HCT116 (cell line): ENCODE measurements around the gene FRMPD4. TPM values are rescaled to one million over a fixed set of nuclear protein-coding genes. Genes with fewer than 3 reads are reported as not detected.

ENCODE experiments used
- ATAC-seq: fragments of 200-7000 bp; cut with Tn5 transposase; 2 replicates; pipeline ENCODE4 v1.9.1; 2020; ENCODE audit warnings: mild to moderate bottlenecking, moderate library complexity
- BruUV-seq: library from RNA; stranded (reverse); fragments of 400-500 nt; replicated peaks from 2 replicates; lab custom pipeline; 2021; lab: Mats Ljungman, UMichigan
- CTCF ChIA-PET: fragments of 300-600 bp; sonication (Branson Sonifier 250); formaldehyde crosslinking; loops from one replicate; lab custom pipeline; 2021; ENCODE audit warnings: antibody characterized with exemption; lab: Charles Lee
- POLR2A ChIA-PET: fragments of 300-600, 350-600 bp; sonication (Branson Sonifier 250); formaldehyde crosslinking; loops from one replicate; lab custom pipeline; 2021; ENCODE audit warnings: antibody characterized with exemption; lab: Charles Lee
- RAD21 ChIA-PET, 2 experiments: fragments of 300-600 bp; sonication (Branson Sonifier 250); formaldehyde crosslinking; loops; one replicate each; lab custom pipeline; 2023; ENCODE audit warnings: low total read pairs in 2 of 2; ENCODE audit not compliant: uncharacterized antibody in 2 of 2, unreplicated experiment in 2 of 2, low non-redundant PET in 1 of 2; lab: Charles Lee
- DNase-seq: peaks from one replicate; pipeline ENCODE4 v3.0.0-alpha.2; 2010; ENCODE audit warnings: low read depth, low spot score
- H2AFZ ChIP-seq: fragments of 200-600 bp; shearing (Covaris generic), sonication (generic); 2 replicates; pipeline ENCODE4 v1.6.1; 2017; ENCODE audit warnings: low read depth, mixed run types, mixed read lengths, antibody characterized with exemption, low read length; ENCODE audit not compliant: poor library complexity, severe bottlenecking
- H3K27ac ChIP-seq: 2 replicates; pipeline ENCODE4 v1.5.1; 2012; ENCODE audit warnings: low read depth, low read length
- H3K27me3 ChIP-seq: fragments of 200-600 bp; sonication (generic); 2 replicates; pipeline ENCODE4 v1.6.1; 2016; ENCODE audit warnings: mixed run types, low read length, mixed read lengths; ENCODE audit not compliant: insufficient read depth
- H3K36me3 ChIP-seq, 2 experiments: fragments of 200-500 bp in 1 of 2; fragments of 200-600 bp in 1 of 2; sonication (Bioruptor generic) in 1 of 2; sonication (generic) in 1 of 2; 2 replicates each; pipeline versions ENCODE4 v1.5.1 to v1.6.1; 2014 to 2016; ENCODE audit warnings: low read length in 2 of 2, inconsistent platforms in 1 of 2, mixed read lengths in 1 of 2, mixed run types in 1 of 2; ENCODE audit not compliant: insufficient read depth in 2 of 2, control insufficient read depth in 1 of 2
- H3K4me1 ChIP-seq, 2 experiments: fragments of 200-600 bp in 1 of 2; sonication (generic) in 1 of 2; 2 replicates each; pipeline versions ENCODE4 v1.5.1 to v1.6.1; 2012 to 2017; ENCODE audit warnings: low read length in 2 of 2, inconsistent platforms in 1 of 2, mild to moderate bottlenecking in 1 of 2, mixed read lengths in 1 of 2, mixed run types in 1 of 2, moderate library complexity in 1 of 2; ENCODE audit not compliant: insufficient read depth in 2 of 2, control insufficient read depth in 1 of 2
- H3K4me2 ChIP-seq: fragments of 200-600 bp; sonication (generic); 2 replicates; pipeline ENCODE4 v1.6.1; 2017; ENCODE audit warnings: mixed run types, low read length, mixed read lengths
- H3K4me3 ChIP-seq, 2 experiments: fragments of 200-600 bp in 1 of 2; sonication (generic) in 1 of 2; replicated peaks in 1 of 2; 2 replicates each; pipeline ENCODE4 v1.5.1; 2011 to 2016; ENCODE audit warnings: low read length in 2 of 2, control low read depth in 1 of 2, low read depth in 1 of 2, mild to moderate bottlenecking in 1 of 2, mixed read lengths in 1 of 2, mixed run types in 1 of 2
- H3K79me2 ChIP-seq: fragments of 200-600 bp; sonication (generic); 2 replicates; pipeline ENCODE4 v1.6.1; 2017; ENCODE audit warnings: mild to moderate bottlenecking, mixed run types, low read length, moderate library complexity, mixed read lengths; ENCODE audit not compliant: insufficient read depth
- H3K9ac ChIP-seq: fragments of 200-600 bp; sonication (generic); 2 replicates; pipeline ENCODE4 v1.6.1; 2016; ENCODE audit warnings: low read length, mixed read lengths
- H3K9me2 ChIP-seq: fragments of 200-600 bp; sonication (generic), shearing (Covaris generic); 2 replicates; pipeline ENCODE4 v1.6.1; 2017; ENCODE audit warnings: mixed run types, mild to moderate bottlenecking, moderate library complexity; ENCODE audit not compliant: insufficient read depth
- H3K9me3 ChIP-seq, 2 experiments: fragments of 200-500 bp in 1 of 2; fragments of 200-600 bp in 1 of 2; sonication (Bioruptor generic) in 1 of 2; sonication (generic) in 1 of 2; 2 replicates each; pipeline ENCODE4 v1.6.1; 2014 to 2017; ENCODE audit warnings: low read length in 2 of 2, mixed read lengths in 2 of 2, inconsistent platforms in 1 of 2, low read depth in 1 of 2, mild to moderate bottlenecking in 1 of 2, mixed run types in 1 of 2, moderate library complexity in 1 of 2; ENCODE audit not compliant: control insufficient read depth in 1 of 2, insufficient read depth in 1 of 2
- H4K20me1 ChIP-seq: fragments of 200-600 bp; sonication (generic), shearing (Covaris generic); 2 replicates; pipeline ENCODE4 v1.6.1; 2017; ENCODE audit warnings: mixed run types, mild to moderate bottlenecking, moderate library complexity; ENCODE audit not compliant: insufficient read depth
- EZH2phosphoT487 ChIP-seq: fragments of 200-600 bp; IDR thresholded peaks from 2 replicates; pipeline ENCODE4 v1.6.1; 2018; ENCODE audit warnings: antibody characterized with exemption, borderline replicate concordance
- JUND ChIP-seq: IDR thresholded peaks from 2 replicates; pipeline ENCODE4 v1.6.1; 2012
- POLR2A ChIP-seq: IDR thresholded peaks from 2 replicates; pipeline ENCODE4 v1.7.0; 2011; ENCODE audit warnings: borderline replicate concordance; ENCODE audit not compliant: insufficient read depth, insufficient read length; ENCODE audit errors: extremely low read depth
- POLR2AphosphoS5 ChIP-seq: IDR thresholded peaks from 2 replicates; pipeline ENCODE4 v1.6.1; 2011; ENCODE audit warnings: mild to moderate bottlenecking, low read depth, low read length, moderate library complexity
- SIN3A ChIP-seq: IDR thresholded peaks from 2 replicates; pipeline ENCODE4 v1.6.1; 2012; ENCODE audit warnings: low read depth
- SP1 ChIP-seq: IDR thresholded peaks from 2 replicates; pipeline ENCODE4 v1.6.1; 2012; ENCODE audit warnings: low read depth
- YY1 ChIP-seq: IDR thresholded peaks from 2 replicates; pipeline ENCODE4 v1.6.1; 2011; ENCODE audit warnings: low read length, low read depth, moderate library complexity, mild to moderate bottlenecking; ENCODE audit not compliant: insufficient replicate concordance; ENCODE audit errors: extremely low read depth
- intact Hi-C: fragments of 100-400 bp; cut with micrococcal nuclease; formaldehyde crosslinking; loops from 2 replicates; pipeline ENCODE4 v1.10.0; 2022
- total RNA-seq: library from RNA; stranded (reverse); gene quantifications from one replicate; pipeline ENCODE4 v1.2.1, GENCODE V29; 2021; ENCODE audit not compliant: unreplicated experiment
- TF ChIP-seq, protein P1 (sequence below): IDR thresholded peaks from 2 replicates; pipeline ENCODE4 v1.6.1; 2012

FRMPD4 gene
- total RNA-seq, 1 experiment from 2014 or later: not detected

DNA sequence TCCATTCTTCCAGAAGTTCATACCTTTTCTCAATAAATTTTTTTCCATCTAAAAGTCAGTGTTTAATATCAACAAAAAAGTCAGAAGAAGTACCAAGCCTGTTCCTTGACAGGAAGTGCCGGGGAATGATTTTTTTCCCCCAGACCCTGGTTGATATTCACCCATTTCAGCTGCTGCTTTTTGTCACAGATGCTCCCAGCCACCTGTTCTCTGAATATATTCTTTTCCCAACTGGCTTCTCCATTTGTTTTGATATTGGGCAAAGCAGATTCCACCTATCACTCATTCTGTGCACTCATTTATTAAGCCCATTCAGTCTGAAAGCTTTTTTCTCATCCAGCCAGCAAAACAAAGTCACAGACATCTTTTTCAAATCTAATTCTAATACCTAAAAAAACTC is 139.9 kb downstream of the FRMPD4 start:
- ChIA-PET RAD21 (no interaction called here), CTCF (no interaction called here), POLR2A (no interaction called here)
- intact Hi-C loops: no loop called here
- Histone ChIP-seq H3K4me1 (no peaks in the 10 kb centered on the region), H3K4me2 (no peak overlapping the region), H3K9me3 (no peaks in the 10 kb centered on the region), H3K9ac (no peak overlapping the region), H3K9me2 (no peaks in the 10 kb centered on the region), H3K27ac (no peak overlapping the region), H3K36me3 (no peaks in the 10 kb centered on the region), H3K27me3 (no peaks in the 10 kb centered on the region), H3K4me3 (no peak overlapping the region), H2AFZ (no peak overlapping the region), H3K79me2 (no peaks in the 10 kb centered on the region), H4K20me1 (no peaks in the 10 kb centered on the region)
- TF ChIP-seq EZH2phosphoT487 (no peak), SIN3A (no peak), POLR2A (no peak), POLR2AphosphoS5 (no peak), JUND (no peak), SP1 (no peak), YY1 (no peak)
- TF ChIP-seq, protein P1, sequence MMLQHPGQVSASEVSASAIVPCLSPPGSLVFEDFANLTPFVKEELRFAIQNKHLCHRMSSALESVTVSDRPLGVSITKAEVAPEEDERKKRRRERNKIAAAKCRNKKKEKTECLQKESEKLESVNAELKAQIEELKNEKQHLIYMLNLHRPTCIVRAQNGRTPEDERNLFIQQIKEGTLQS: no peak
- BruUV-seq: no TSS peak
- DNase-seq (no peak), ATAC-seq (no peak)

DNA sequence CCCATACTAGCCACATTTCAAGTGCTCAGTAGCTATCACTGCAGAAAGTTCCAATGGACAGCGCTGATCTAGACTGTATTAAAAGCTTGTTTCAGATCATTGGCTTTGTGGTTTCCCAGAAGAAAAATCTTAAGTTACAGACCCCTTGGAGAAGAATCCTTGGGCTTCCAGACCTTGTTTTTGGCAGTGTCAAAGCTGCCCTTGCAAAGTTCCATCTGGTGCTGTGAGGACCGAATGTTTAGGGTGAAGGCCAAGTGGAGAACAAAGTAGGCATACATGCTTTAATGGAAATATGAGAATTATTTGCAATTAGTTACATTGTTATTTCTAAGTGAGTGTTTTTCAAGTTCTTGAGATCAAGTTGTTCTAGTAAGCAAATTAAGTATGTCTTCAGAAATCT is 144.7 kb downstream of the FRMPD4 start:
- H3K9me2 ChIP-seq: no peaks in the 10 kb centered on the region
- no peak for DNase-seq
- no peak overlapping the region for H2AFZ ChIP-seq
- RAD21 ChIA-PET: no interaction called here
- no peak overlapping the region for H3K4me2 ChIP-seq
- CTCF ChIA-PET: no interaction called here
- POLR2A ChIA-PET: no interaction called here
- TF ChIP-seq, protein P1: no peak
- TF ChIP-seq, all 23 proteins: peak for 0
- no peaks in the 10 kb centered on the region for H3K79me2 ChIP-seq
- no peaks in the 10 kb centered on the region for H4K20me1 ChIP-seq
- H3K9ac ChIP-seq: no peak overlapping the region
- H3K27ac ChIP-seq: no peak overlapping the region
- intact Hi-C loops: no loop called here
- H3K4me3 ChIP-seq: no peak overlapping the region
- no peaks in the 10 kb centered on the region for H3K27me3 ChIP-seq
- BruUV-seq: no TSS peak
- ATAC-seq: no peak
- no peaks in the 10 kb centered on the region for H3K36me3 ChIP-seq
- no peaks in the 10 kb centered on the region for H3K4me1 ChIP-seq
- H3K9me3 ChIP-seq: no peaks in the 10 kb centered on the region
